Activated gamma-delta T cell treated with anti-CD3 and anti-CD28 coated beads, Interleukin-2, amount 50 U/mL, for 16 hours (primary cell): Measurements from ENCODE around the gene ME3.

Experiments used
- DNase-seq: peaks from one replicate; pipeline ENCODE4 v3.0.0-alpha.2; 2020; ENCODE audit warnings: low read depth

ME3 gene

GRCh38 chr11:86486261-86487030, 186.0 kb downstream of the ME3 start:
- DNase-seq, result no peak

GRCh38 chr11:86484795-86485166, 187.6 kb downstream of the ME3 start:
- DNase-seq, result no peak

- no peak for DNase-seq
Measured at GRCh38 chr11:86483940-86484794, 188.2 kb downstream of the ME3 start.

- DNase-seq, result no peak
Measured at GRCh38 chr11:86483610-86483939, 188.8 kb downstream of the ME3 start.

GRCh38 chr11:86482692-86483091, 189.7 kb downstream of the ME3 start:
- DNase-seq, result no peak

GRCh38 chr11:86481399-86481798, 191.0 kb downstream of the ME3 start:
- no peak for DNase-seq

- DNase-seq, result no peak
Measured at GRCh38 chr11:86478348-86478747, 194.1 kb downstream of the ME3 start.

- DNase-seq, result no peak
Measured at GRCh38 chr11:86477495-86478155, 194.8 kb downstream of the ME3 start.

GRCh38 chr11:86476109-86476861, 196.1 kb downstream of the ME3 start:
- no peak for DNase-seq

GRCh38 chr11:86475027-86475426, 197.4 kb downstream of the ME3 start:
- DNase-seq, result no peak

- DNase-seq, result no peak
Measured at GRCh38 chr11:86473991-86474833, 198.2 kb downstream of the ME3 start.

- DNase-seq, result no peak
Measured at GRCh38 chr11:86469491-86470388, 202.7 kb downstream of the ME3 start.

GRCh38 chr11:86468169-86468568, 204.2 kb downstream of the ME3 start:
- no peak for DNase-seq

- DNase-seq, result no peak
Measured at GRCh38 chr11:86464509-86465221, 207.8 kb downstream of the ME3 start.

- DNase-seq, result no peak
Measured at GRCh38 chr11:86463955-86464354, 208.5 kb downstream of the ME3 start.

- no peak for DNase-seq
Measured at GRCh38 chr11:86463120-86463519, 209.3 kb downstream of the ME3 start.

- no peak for DNase-seq
Measured at GRCh38 chr11:86461892-86462291, 210.5 kb downstream of the ME3 start.

- DNase-seq, result no peak
Measured at GRCh38 chr11:86460461-86461385, 211.7 kb downstream of the ME3 start.
